Osteocyte (in vitro differentiated cells): ENCODE results near the gene SHANK3. TPM values are rescaled to one million over a fixed set of nuclear protein-coding genes. Genes with fewer than 3 reads are reported as not detected.

ENCODE experiments used
- DNase-seq: peaks from one replicate; pipeline ENCODE4 v3.0.0; 2021; ENCODE audit warnings: mixed read lengths; ENCODE audit not compliant: unreplicated experiment; ENCODE audit errors: extremely low spot score
- H3K27ac Mint-ChIP-seq: one replicate; pipeline ENCODE4 v1.8.0; 2021; ENCODE audit warnings: mild to moderate bottlenecking, mixed read lengths; ENCODE audit not compliant: unreplicated experiment
- H3K27me3 Mint-ChIP-seq: one replicate; pipeline ENCODE4 v1.8.0; 2021; ENCODE audit warnings: mixed read lengths; ENCODE audit not compliant: unreplicated experiment
- H3K36me3 Mint-ChIP-seq: one replicate; pipeline ENCODE4 v1.8.0; 2021; ENCODE audit warnings: mixed read lengths; ENCODE audit not compliant: unreplicated experiment
- H3K4me1 Mint-ChIP-seq: one replicate; pipeline ENCODE4 v1.8.0; 2021; ENCODE audit warnings: mixed read lengths; ENCODE audit not compliant: unreplicated experiment
- H3K4me3 Mint-ChIP-seq: one replicate; pipeline ENCODE4 v1.8.0; 2021; ENCODE audit warnings: mild to moderate bottlenecking, moderate library complexity, mixed read lengths; ENCODE audit not compliant: unreplicated experiment
- H3K9me3 Mint-ChIP-seq: one replicate; pipeline ENCODE4 v1.8.0; 2021; ENCODE audit warnings: mixed read lengths; ENCODE audit not compliant: unreplicated experiment
- CTCF ChIP-seq: fragments of 200-600 bp; sonication (generic); IDR thresholded peaks from 2 replicates; pipeline ENCODE4 v1.5.0; 2021; ENCODE audit warnings: antibody characterized with exemption, mild to moderate bottlenecking, moderate library complexity
- total RNA-seq: library from RNA; stranded (reverse); gene quantifications from 2 replicates; pipeline ENCODE4 v1.2.1, GENCODE V29; 2021

Gene SHANK3
- total RNA-seq, 1 donor from 2014 or later = 4.7 TPM

- Mint-ChIP-seq H3K36me3 (no peaks in the 10 kb centered on the region), H3K4me1 (peaks cover 15% of the 10 kb centered on the region), H3K9me3 (no peaks in the 10 kb centered on the region), H3K27ac (no peak overlapping the region), H3K27me3 (no peaks in the 10 kb centered on the region), H3K4me3 (no peak overlapping the region)
- no peak for DNase-seq
- no peak for TF ChIP-seq CTCF
Measured at GRCh38 chr22:50702821-50703725, 30.4 kb downstream of the SHANK3 start.

GRCh38 chr22:50703726-50704509 lies 31.3 kb downstream of the SHANK3 start:
- no peaks in the 10 kb centered on the region for H3K27me3 Mint-ChIP-seq
- H3K9me3 Mint-ChIP-seq = no peaks in the 10 kb centered on the region
- no peak overlapping the region for H3K27ac Mint-ChIP-seq
- TF ChIP-seq CTCF = no peak
- no peaks in the 10 kb centered on the region for H3K36me3 Mint-ChIP-seq
- H3K4me3 Mint-ChIP-seq = no peak overlapping the region
- no peak for DNase-seq
- peaks cover 18% of the 10 kb centered on the region for H3K4me1 Mint-ChIP-seq

GRCh38 chr22:50704510-50705218 lies 32.0 kb downstream of the SHANK3 start:
- H3K27me3 Mint-ChIP-seq = no peaks in the 10 kb centered on the region
- no peak for DNase-seq
- no peak for TF ChIP-seq CTCF
- H3K4me3 Mint-ChIP-seq = no peak overlapping the region
- H3K4me1 Mint-ChIP-seq = peaks cover 18% of the 10 kb centered on the region
- no peaks in the 10 kb centered on the region for H3K9me3 Mint-ChIP-seq
- H3K36me3 Mint-ChIP-seq = no peaks in the 10 kb centered on the region
- no peak overlapping the region for H3K27ac Mint-ChIP-seq

- no peak for DNase-seq
- Mint-ChIP-seq H3K4me3 (no peak overlapping the region), H3K9me3 (no peaks in the 10 kb centered on the region), H3K27ac (no peak overlapping the region), H3K27me3 (no peaks in the 10 kb centered on the region), H3K4me1 (peaks cover 17% of the 10 kb centered on the region), H3K36me3 (no peaks in the 10 kb centered on the region)
- TF ChIP-seq CTCF = no peak
Measured at GRCh38 chr22:50705219-50705691, 32.6 kb downstream of the SHANK3 start.
